22Rv1 (cell line): ENCODE measurements around the gene PTPRG.
"Not testable (repeated sequence)": the region's sequence is repeated elsewhere in the genome, so short reads cannot be mapped to it uniquely, and the experiment has no call there.

Source experiments
- H3K27ac ChIP-seq: fragments of 450-650 bp; 2 replicates; pipeline ENCODE4 v1.5.1; 2017
- ZFX ChIP-seq: fragments of 450-650 bp; IDR thresholded peaks from 2 replicates; pipeline ENCODE4 v1.6.1; 2017; ENCODE audit warnings: antibody characterized with exemption, borderline replicate concordance
- TF ChIP-seq, protein P1 (sequence below): fragments of 450-650 bp; IDR thresholded peaks from 2 replicates; pipeline ENCODE4 v1.5.1; 2017; ENCODE audit warnings: mild to moderate bottlenecking

Gene PTPRG

GRCh38 chr3:62036726-62037125 lies 475.4 kb downstream of the PTPRG start:
- TF ChIP-seq, protein P1, sequence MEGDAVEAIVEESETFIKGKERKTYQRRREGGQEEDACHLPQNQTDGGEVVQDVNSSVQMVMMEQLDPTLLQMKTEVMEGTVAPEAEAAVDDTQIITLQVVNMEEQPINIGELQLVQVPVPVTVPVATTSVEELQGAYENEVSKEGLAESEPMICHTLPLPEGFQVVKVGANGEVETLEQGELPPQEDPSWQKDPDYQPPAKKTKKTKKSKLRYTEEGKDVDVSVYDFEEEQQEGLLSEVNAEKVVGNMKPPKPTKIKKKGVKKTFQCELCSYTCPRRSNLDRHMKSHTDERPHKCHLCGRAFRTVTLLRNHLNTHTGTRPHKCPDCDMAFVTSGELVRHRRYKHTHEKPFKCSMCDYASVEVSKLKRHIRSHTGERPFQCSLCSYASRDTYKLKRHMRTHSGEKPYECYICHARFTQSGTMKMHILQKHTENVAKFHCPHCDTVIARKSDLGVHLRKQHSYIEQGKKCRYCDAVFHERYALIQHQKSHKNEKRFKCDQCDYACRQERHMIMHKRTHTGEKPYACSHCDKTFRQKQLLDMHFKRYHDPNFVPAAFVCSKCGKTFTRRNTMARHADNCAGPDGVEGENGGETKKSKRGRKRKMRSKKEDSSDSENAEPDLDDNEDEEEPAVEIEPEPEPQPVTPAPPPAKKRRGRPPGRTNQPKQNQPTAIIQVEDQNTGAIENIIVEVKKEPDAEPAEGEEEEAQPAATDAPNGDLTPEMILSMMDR, result no peak
- no peak for TF ChIP-seq ZFX
- H3K27ac ChIP-seq, result no peak overlapping the region

DNA sequence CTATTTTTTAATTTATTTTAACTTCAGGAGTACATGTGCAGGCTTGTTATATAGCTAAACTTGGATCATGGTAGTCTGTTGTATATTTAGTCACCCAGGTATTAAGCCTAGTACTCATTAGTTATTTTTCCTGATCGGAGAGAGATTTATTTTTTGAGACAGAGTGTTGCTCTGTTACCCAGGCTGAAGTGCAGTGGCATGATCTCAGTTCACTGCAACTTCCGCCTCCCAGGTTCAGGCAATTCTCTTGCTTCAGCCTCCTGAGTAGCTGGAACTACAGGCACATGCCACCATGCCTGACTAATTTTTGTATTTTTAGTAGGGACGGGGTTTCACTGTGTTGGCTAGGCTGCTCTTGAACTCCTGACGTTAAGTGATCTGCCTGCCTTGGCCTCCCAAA lies 477.4 kb downstream of the PTPRG start:
- not testable (repeated sequence) for H3K27ac ChIP-seq

DNA sequence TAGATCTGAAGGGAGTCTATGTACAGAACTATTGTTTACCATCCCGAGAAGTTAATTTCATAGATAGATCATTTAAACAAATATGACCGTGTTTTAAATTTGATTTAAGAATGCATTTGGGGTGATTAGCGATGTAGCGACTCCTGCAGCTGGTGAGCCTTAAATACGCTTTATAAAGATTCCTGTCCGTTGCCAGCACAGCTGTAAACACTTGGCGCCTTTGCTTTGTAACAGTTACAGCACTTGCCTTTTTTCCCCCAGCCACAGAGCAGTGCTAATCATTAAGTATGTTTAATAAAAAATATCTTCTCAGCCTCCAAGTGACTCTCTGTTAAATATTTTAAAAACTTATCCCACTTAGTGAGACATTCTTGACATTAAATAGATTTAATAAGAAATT lies 478.2 kb downstream of the PTPRG start:
- TF ChIP-seq, protein P1, result no peak
- TF ChIP-seq ZFX, result no peak

DNA sequence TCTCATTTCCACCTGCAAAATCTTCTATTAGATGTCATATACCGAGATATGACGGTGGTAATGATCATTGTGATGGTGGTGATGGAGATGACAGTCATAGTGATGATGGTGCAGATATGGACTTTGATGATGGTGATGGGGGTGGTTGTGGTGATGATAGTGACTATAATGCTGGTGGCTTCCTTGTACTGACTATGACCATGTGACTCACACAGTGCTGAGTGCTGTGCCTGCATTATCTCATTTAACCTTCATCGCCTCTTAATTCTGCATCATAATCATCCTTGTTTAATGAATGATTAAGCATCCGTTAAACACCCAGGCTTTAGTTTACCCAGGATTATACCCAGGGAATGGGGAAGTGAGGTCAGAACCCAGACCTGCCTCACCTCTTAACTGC lies 480.3 kb downstream of the PTPRG start:
- TF ChIP-seq, protein P1, result no peak
- TF ChIP-seq ZFX, result no peak
- H3K27ac ChIP-seq, result no peak overlapping the region

More for the DNA sequence above, 478.2 kb downstream of the PTPRG start:
- H3K27ac ChIP-seq, result no peak overlapping the region

- TF ChIP-seq ZFX, result no peak
- TF ChIP-seq, protein P1, result no peak
- H3K27ac ChIP-seq, result no peak overlapping the region
These were observed 483.6 kb downstream of the PTPRG start for GRCh38 chr3:62044874-62045411.

DNA sequence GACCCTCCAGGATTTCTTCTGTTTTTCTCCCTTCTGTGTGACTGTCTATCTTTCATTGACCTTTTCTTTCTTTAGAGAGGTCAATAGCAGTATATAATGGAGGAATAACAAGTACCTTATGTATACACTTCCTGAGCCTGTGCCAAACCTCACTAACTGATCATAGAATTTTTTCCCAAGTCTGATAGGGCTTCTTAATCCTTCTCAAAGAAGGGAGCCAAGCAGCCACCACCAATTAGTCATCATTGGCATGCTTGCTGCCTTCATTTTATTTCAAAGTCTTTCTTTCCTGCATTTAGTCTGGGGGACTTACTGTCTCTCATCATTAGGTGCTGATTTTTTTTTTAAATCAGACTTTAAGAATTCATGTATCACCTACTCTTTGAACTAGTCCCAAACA lies 485.0 kb downstream of the PTPRG start:
- TF ChIP-seq, protein P1, result no peak
- no peak for TF ChIP-seq ZFX
- H3K27ac ChIP-seq, result no peak overlapping the region

- no peak for TF ChIP-seq ZFX
- TF ChIP-seq, protein P1, result no peak
- H3K27ac ChIP-seq, result no peak overlapping the region
These were observed 487.2 kb downstream of the PTPRG start for GRCh38 chr3:62048577-62048976.

GRCh38 chr3:62049033-62049432 lies 487.7 kb downstream of the PTPRG start:
- TF ChIP-seq, protein P1, result no peak
- no peak for TF ChIP-seq ZFX

More at GRCh38 chr3:62049033-62049432, 487.7 kb downstream of the PTPRG start:
- no peak overlapping the region for H3K27ac ChIP-seq
